Muscle layer of colon (tissue), 2 donors: ENCODE data around the gene ACADS.
A peak's percentile ranks its signal among the peaks of the same experiment; 100 is the strongest.

Experiments
- H3K27ac ChIP-seq: one replicate; pipeline ENCODE4 v1.7.0; 2013; ENCODE audit warnings: low read depth, mild to moderate bottlenecking, low read length, moderate library complexity
- H3K27me3 ChIP-seq, 2 donors: one replicate each; pipeline ENCODE4 v1.7.0; 2013; ENCODE audit warnings: low read length in 2 of 2, mild to moderate bottlenecking in 2 of 2; ENCODE audit not compliant: insufficient read depth in 2 of 2, control insufficient read depth in 1 of 2
- H3K36me3 ChIP-seq: one replicate; pipeline ENCODE4 v1.7.0; 2013; ENCODE audit warnings: mild to moderate bottlenecking, low read length; ENCODE audit not compliant: insufficient read depth
- H3K4me1 ChIP-seq: one replicate; pipeline ENCODE4 v1.7.0; 2013; ENCODE audit warnings: mild to moderate bottlenecking, low read length; ENCODE audit not compliant: insufficient read depth
- H3K4me3 ChIP-seq, 2 donors: one replicate each; pipeline ENCODE4 v1.7.0; 2013; ENCODE audit warnings: low read length in 2 of 2, low read depth in 1 of 2, mild to moderate bottlenecking in 1 of 2, moderate library complexity in 1 of 2
- H3K9ac ChIP-seq: one replicate; pipeline ENCODE4 v1.7.0; 2013; ENCODE audit warnings: low read length
- H3K9me3 ChIP-seq: one replicate; pipeline ENCODE4 v1.7.0; 2013; ENCODE audit warnings: mild to moderate bottlenecking, low read length
- donor health status: abdominal sarcoma.
- donor health status: Adenocarcinoma of cecum.

Gene ACADS

DNA sequence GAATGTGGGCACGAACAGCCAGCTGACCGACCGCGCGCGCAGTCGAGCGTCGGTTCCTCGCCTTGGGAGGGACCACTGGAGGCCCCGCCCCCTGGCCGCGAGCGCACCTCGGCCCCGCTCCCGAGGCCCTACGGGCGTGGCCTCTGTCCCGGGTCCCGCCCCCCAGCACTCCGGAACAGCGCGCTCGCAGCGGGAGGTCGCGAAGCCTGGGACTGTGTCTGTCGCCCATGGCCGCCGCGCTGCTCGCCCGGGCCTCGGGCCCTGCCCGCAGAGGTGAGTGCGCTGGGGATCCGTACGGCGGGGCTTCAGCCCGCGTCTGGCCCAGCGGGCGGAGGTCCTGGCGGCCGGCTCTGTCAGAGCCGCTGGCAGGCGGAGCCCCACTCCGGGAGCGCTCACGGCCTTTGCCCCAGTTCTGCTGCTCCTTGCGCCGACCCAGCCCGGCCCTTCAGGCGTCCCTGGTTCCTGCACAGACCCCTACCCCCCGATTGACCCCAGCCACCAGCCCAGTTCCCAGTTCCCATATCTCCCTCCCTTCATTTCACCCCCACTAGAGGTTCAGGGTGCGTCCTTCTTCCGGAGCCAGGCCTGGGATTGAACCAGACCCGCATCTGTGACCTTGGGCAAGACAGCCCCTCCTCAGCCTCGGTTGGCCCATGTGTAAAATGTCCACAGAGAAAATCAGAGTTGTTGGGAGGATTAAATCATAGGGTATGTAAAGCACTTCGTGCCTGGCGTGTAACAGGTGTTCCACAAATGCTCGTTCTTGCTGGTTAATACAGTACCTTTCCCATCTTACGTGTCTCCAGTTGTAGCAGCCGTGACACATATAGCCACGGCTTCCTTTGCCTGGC is at the start of gene ACADS:
ACADS (plus strand) TSS at position 168 of the 851 bp plus-strand sequence; CDS start at position 228, 60 bp downstream.
- peaks cover 41% of the 10 kb centered on the region for H3K36me3 ChIP-seq
- peak within 1 kb of the TSS; percentile 80 for H3K9ac ChIP-seq
- H3K4me1 ChIP-seq, result peaks cover 12% of the 10 kb centered on the region
- H3K27ac ChIP-seq, result peak within 1 kb of the TSS; percentile 63
- no peaks in the 10 kb centered on the region for H3K9me3 ChIP-seq
- H3K4me3 ChIP-seq, result peak within 1 kb of the TSS; percentile 57 to 77
- H3K27me3 ChIP-seq, result no peaks in the 10 kb centered on the region

- Histone ChIP-seq H3K4me1 (no peaks in the 10 kb centered on the region), H3K9me3 (no peaks in the 10 kb centered on the region), H3K36me3 (no peaks in the 10 kb centered on the region), H3K4me3 (no peak overlapping the region), H3K27ac (no peak overlapping the region), H3K27me3 (no peaks in the 10 kb centered on the region), H3K9ac (no peak overlapping the region)
These were observed 47.7 kb upstream of the ACADS start for GRCh38 chr12:120677765-120678473.

GRCh38 chr12:120678572-120678971 is 47.1 kb upstream of the ACADS start:
- no peak overlapping the region for H3K4me3 ChIP-seq
- no peaks in the 10 kb centered on the region for H3K27me3 ChIP-seq
- no peaks in the 10 kb centered on the region for H3K4me1 ChIP-seq
- no peaks in the 10 kb centered on the region for H3K9me3 ChIP-seq
- H3K36me3 ChIP-seq, result no peaks in the 10 kb centered on the region
- no peak overlapping the region for H3K9ac ChIP-seq
- no peak overlapping the region for H3K27ac ChIP-seq

DNA sequence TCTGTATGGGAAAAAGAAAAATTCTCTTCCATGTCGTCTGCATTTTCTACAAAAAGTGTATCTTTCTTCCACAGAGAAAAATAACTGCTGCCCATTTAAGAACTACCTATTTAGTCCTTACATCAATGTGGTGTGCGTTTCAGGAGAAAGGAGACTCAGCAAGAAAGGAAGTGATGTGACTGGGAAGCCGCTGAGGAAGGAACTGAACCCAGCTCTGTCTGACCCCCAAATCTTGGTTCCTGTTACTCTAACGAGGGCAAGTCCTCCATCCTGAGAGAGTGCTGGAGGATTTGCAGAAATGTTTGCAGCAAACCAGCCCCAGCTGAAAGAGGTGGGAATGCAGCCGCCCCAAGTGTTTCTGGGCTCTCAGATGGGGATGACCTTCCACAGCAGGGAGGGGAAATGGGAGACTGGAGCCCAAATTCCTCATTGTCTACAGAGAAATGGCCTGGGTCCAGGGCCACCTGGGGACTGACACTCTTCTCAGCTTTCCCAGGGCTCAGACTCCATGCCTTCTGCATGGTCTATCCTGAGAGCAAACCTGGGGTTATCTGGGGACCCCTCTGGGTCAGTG is 45.4 kb upstream of the ACADS start:
- no peak overlapping the region for H3K9ac ChIP-seq
- no peaks in the 10 kb centered on the region for H3K4me1 ChIP-seq
- no peak overlapping the region for H3K27ac ChIP-seq
- no peaks in the 10 kb centered on the region for H3K36me3 ChIP-seq
- no peaks in the 10 kb centered on the region for H3K27me3 ChIP-seq
- no peaks in the 10 kb centered on the region for H3K9me3 ChIP-seq
- no peak overlapping the region for H3K4me3 ChIP-seq

DNA sequence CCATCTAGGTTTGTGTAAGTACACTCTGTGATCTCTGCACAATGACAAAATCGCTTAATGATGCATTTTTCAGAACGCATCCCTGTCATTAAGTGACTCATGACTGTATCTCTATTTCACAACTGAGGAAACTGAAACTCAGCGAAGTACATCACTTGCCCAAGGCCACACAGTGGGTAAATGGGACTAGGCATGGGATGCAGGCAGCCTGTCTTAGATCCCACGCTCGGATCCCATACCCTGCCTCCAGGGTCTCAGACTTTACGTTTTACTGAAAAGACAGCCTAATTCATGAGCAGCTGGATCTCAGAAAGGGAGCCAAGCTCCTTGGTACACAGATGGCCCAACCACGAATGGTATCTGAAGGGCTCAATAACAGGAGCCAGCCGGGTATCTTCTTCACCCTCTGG is 41.1 kb upstream of the ACADS start:
- H3K4me3 ChIP-seq, result no peak overlapping the region
- peaks cover 18% of the 10 kb centered on the region for H3K4me1 ChIP-seq
- no peaks in the 10 kb centered on the region for H3K36me3 ChIP-seq
- no peaks in the 10 kb centered on the region for H3K9me3 ChIP-seq
- H3K27ac ChIP-seq, result no peak overlapping the region
- H3K27me3 ChIP-seq, result no peaks in the 10 kb centered on the region
- no peak overlapping the region for H3K9ac ChIP-seq

GRCh38 chr12:120685522-120685921 is 40.1 kb upstream of the ACADS start:
- Histone ChIP-seq H3K4me1 (peaks cover 18% of the 10 kb centered on the region), H3K27ac (no peak overlapping the region), H3K36me3 (no peaks in the 10 kb centered on the region), H3K4me3 (peak overlapping the region in 1 of 2 donors; percentile 84), H3K9me3 (no peaks in the 10 kb centered on the region), H3K27me3 (no peaks in the 10 kb centered on the region), H3K9ac (no peak overlapping the region)

- no peaks in the 10 kb centered on the region for H3K27me3 ChIP-seq
- no peaks in the 10 kb centered on the region for H3K36me3 ChIP-seq
- H3K9me3 ChIP-seq, result no peaks in the 10 kb centered on the region
- no peak overlapping the region for H3K9ac ChIP-seq
- peak overlapping the region; percentile 87 for H3K27ac ChIP-seq
- peaks cover 18% of the 10 kb centered on the region for H3K4me1 ChIP-seq
- peak overlapping the region; percentile 84 to 88 for H3K4me3 ChIP-seq
These were observed 39.4 kb upstream of the ACADS start for GRCh38 chr12:120686151-120686689.

GRCh38 chr12:120686690-120687577 is 38.7 kb upstream of the ACADS start, which contains the start of gene MLEC:
Gene MLEC, plus strand, starts transcription at chr12:120687149. Its CDS starts 148 bp downstream, at chr12:120687297.
- no peaks in the 10 kb centered on the region for H3K27me3 ChIP-seq
- H3K27ac ChIP-seq, result peak within 1 kb of the TSS; percentile 87
- peaks cover 18% of the 10 kb centered on the region for H3K4me1 ChIP-seq
- no peaks in the 10 kb centered on the region for H3K36me3 ChIP-seq
- peak within 1 kb of the TSS; percentile 16 for H3K9ac ChIP-seq
- peak within 1 kb of the TSS; percentile 84 to 88 for H3K4me3 ChIP-seq
- H3K9me3 ChIP-seq, result no peaks in the 10 kb centered on the region

GRCh38 chr12:120687578-120688289 is 37.9 kb upstream of the ACADS start:
- Histone ChIP-seq H3K4me1 (peaks cover 25% of the 10 kb centered on the region), H3K9ac (peak overlapping the region; percentile 16), H3K9me3 (no peaks in the 10 kb centered on the region), H3K27me3 (no peaks in the 10 kb centered on the region), H3K36me3 (no peaks in the 10 kb centered on the region), H3K4me3 (peak overlapping the region; percentile 84 to 88), H3K27ac (peak overlapping the region; percentile 87)

GRCh38 chr12:120688527-120689071 is 37.0 kb upstream of the ACADS start:
- Histone ChIP-seq H3K9me3 (no peaks in the 10 kb centered on the region), H3K27me3 (no peaks in the 10 kb centered on the region), H3K9ac (peak overlapping the region; percentile 16), H3K36me3 (no peaks in the 10 kb centered on the region), H3K27ac (peak overlapping the region; percentile 87), H3K4me1 (peaks cover 28% of the 10 kb centered on the region), H3K4me3 (peak overlapping the region; percentile 84 to 88)
